ENCODE results near the gene POLR2A. TPM values are rescaled to one million over a fixed set of nuclear protein-coding genes. Genes with fewer than 3 reads are reported as not detected.

POLR2A gene
- total and polyA plus RNA-seq, 2 of the 13 experiments (the other 11 are each of a cell fraction or from before 2014, with no cell fraction given): 17.8 to 18.3 TPM

DNA sequence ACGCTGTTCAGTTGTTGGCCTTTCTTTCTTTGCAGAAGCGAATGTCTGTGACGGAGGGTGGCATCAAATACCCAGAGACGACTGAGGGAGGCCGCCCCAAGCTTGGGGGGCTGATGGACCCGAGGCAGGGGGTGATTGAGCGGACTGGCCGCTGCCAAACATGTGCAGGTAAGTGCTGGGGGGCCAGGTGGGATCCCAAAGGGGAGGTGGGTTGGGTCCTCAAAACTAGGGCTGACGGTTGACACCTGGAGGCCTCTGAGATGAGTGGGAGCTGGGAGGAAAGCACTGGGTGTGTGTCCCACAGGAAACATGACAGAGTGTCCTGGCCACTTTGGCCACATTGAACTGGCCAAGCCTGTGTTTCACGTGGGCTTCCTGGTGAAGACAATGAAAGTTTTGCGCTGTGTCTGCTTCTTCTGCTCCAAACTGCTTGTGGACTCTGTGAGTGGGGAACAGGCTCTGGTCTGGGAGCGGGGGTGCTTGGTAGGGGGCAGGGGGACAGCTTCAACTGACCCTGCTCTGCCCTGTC, 11.8 kb downstream of the POLR2A start:
- no peaks in the 10 kb centered on the region for H3K9me3 ChIP-seq (ENCODE audit: low read length)
- 97% methylated on average over 8 of the region's 12 CpGs for WGBS (ENCODE audit: low lambda C conversion rate)
- in situ Hi-C loops (cut with HindIII; ENCODE audit: extremely low pct_ligation_motif_present, low pct_unique_long_range_greater_than_20kb): no loop called here
- FAIRE-seq (no peak), DNase-seq (ENCODE audit: low spot score) (no peak), ATAC-seq (no peak)
- no peak overlapping the region for H3K9ac ChIP-seq (ENCODE audit: insufficient read depth, low read depth, low read length)
- no peak overlapping the region for H3K4me3 ChIP-seq (replicated peaks in 1 of 3; ENCODE audit: insufficient read depth in 1 of 3, low read depth in 2 of 3, low read length in 3 of 3)
- no peak for TF ChIP-seq PHF5A (CRISPR knock-in tag; IDR thresholded peaks at IDR 0.05; ENCODE audit: low read depth, unreplicated experiment)
- TF ChIP-seq ZNF773 (CRISPR knock-in tag; IDR thresholded peaks at IDR 0.05; ENCODE audit: borderline replicate concordance): no peak
- no peak for TF ChIP-seq ZNF670 (CRISPR knock-in tag; IDR thresholded peaks at IDR 0.05; ENCODE audit: borderline replicate concordance)
- TF ChIP-seq, protein P1, sequence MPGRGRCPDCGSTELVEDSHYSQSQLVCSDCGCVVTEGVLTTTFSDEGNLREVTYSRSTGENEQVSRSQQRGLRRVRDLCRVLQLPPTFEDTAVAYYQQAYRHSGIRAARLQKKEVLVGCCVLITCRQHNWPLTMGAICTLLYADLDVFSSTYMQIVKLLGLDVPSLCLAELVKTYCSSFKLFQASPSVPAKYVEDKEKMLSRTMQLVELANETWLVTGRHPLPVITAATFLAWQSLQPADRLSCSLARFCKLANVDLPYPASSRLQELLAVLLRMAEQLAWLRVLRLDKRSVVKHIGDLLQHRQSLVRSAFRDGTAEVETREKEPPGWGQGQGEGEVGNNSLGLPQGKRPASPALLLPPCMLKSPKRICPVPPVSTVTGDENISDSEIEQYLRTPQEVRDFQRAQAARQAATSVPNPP (CRISPR knock-in tag; IDR thresholded peaks at IDR 0.05): no peak
- TF ChIP-seq, protein P2, sequence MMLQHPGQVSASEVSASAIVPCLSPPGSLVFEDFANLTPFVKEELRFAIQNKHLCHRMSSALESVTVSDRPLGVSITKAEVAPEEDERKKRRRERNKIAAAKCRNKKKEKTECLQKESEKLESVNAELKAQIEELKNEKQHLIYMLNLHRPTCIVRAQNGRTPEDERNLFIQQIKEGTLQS (CRISPR knock-in tag; IDR thresholded peaks at IDR 0.05): no peak
- intact Hi-C loops (cut with micrococcal nuclease; ENCODE audit: unreplicated experiment): no loop called here
- H2AFZ ChIP-seq (ENCODE audit: low read length): no peak overlapping the region
- CTCF ChIA-PET (ENCODE audit: low intra/inter-chr PET ratio, low total read pairs): no interaction called here
- peaks cover 41 to 68% of the 10 kb centered on the region in 2 experiments for H3K36me3 ChIP-seq (replicated peaks in 1 of 2; ENCODE audit: control insufficient read depth in 1 of 2, insufficient read depth in 2 of 2, low read length in 2 of 2)
- no peak overlapping the region for H3K27ac ChIP-seq (ENCODE audit: extremely low read length, insufficient read depth, low read length)
- peaks cover 38% of the 10 kb centered on the region; the same call in 1 of the 2 replicates for H4K20me1 ChIP-seq (ENCODE audit: insufficient read depth, low read length)
- POLR2A ChIA-PET: interaction anchor here (3.2 kb wide), 1 partner anchor 12 kb away, joined by 12 read pairs; the partner anchor contains the start of gene POLR2A
- BruUV-seq (replicated peaks): no TSS peak
- H3K27me3 ChIP-seq (ENCODE audit: control insufficient read depth in 1 of 2, insufficient read depth in 2 of 2, low read length in 2 of 2): no peaks in the 10 kb centered on the region
- peaks cover 47% of the 10 kb centered on the region for H3K79me2 ChIP-seq (ENCODE audit: insufficient read depth, low read length)
- H3K4me2 ChIP-seq (ENCODE audit: low read depth, low read length): no peak overlapping the region
- peaks cover 19% of the 10 kb centered on the region for H3K4me1 ChIP-seq (ENCODE audit: insufficient read depth, low read length)

Data from HepG2 (cell line).